Activated CD4-positive, alpha-beta T cell treated with anti-CD3 and anti-CD28 coated beads for 48 hours (primary cell): ENCODE results near the gene IAPP.
"Not testable (repeated sequence)": the region's sequence is repeated elsewhere in the genome, so short reads cannot be mapped to it uniquely, and the experiment has no call there.

Experiments
- DNase-seq: peaks from one replicate; pipeline ENCODE4 v3.0.0-alpha.2; 2020

Gene IAPP

DNA sequence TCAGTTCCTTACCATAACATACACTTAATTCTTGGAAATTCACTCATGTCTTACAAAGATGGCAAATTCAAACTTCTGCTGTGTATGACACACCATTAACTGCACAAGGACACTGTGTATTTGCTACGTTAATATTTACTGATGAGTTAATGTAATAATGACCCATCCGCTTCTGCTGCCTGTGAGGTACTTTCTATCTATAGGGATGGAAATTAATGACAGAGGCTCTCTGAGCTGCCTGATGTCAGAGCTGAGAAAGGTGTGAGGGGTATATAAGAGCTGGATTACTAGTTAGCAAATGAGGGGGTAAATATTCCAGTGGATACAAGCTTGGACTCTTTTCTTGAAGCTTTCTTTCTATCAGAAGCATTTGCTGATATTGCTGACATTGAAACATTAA, at the start of gene IAPP:
IAPP (plus strand) TSS at position 301 of the 400 bp plus-strand sequence. CDS start 450 bp downstream, outside the sequence.
- DNase-seq: no peak

DNA sequence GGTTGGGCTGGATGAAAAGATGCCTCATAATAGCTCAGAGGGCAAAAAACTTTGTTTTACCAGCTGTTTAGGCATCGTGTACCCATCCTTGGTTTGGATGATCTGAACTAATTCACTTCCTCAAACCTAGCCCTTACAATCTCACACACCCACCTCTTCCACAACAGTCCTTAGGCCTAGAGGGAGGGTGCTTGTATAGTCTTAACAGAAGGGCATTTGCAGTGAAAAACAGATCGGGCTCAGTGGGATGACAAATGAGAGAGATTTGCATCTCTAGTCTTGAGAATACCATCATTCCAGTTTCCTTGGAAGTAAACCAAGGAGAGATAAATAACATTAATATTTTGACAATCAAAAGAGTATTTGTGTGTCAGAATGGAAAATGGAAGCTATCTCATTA, 49.0 kb upstream of the IAPP start:
- DNase-seq: no peak

DNA sequence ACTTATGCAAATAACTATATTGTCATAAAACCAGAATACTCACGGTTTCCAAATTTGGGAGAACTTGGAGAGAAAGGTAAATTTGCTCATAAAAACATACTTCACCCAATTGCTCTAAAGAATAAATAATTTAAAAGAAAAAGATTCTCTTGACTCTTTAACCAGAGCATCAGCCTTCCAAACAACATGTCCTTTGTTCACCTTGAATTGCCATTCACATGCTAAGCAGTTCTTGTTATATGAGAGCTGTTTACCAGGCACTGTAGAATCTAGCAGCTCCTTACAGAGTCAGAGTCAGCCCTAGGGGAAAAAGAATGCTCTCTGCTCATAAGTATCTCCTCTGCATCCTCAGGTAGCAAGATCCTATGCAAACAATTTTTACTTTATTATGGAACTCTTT, 48.2 kb upstream of the IAPP start:
- no peak for DNase-seq

DNA sequence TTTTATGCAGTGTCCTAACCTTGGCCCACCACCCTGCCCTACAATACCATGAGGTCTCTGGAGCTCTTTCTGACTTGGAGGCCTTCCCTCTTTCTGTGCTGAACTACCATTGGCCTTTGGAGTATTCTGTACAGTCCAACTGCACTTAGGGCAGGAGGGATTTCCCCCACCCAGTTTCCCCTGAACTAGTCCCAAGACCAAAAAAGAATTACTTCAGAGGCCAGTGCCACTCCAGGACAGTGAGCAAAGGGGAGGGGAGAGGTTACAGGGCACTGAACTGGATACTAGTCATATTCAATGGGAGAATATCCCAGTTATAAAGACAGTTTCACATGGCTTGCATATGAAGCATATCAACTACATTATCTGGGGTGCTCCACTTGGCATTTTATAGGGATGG, 44.1 kb upstream of the IAPP start:
- DNase-seq: no peak

DNA sequence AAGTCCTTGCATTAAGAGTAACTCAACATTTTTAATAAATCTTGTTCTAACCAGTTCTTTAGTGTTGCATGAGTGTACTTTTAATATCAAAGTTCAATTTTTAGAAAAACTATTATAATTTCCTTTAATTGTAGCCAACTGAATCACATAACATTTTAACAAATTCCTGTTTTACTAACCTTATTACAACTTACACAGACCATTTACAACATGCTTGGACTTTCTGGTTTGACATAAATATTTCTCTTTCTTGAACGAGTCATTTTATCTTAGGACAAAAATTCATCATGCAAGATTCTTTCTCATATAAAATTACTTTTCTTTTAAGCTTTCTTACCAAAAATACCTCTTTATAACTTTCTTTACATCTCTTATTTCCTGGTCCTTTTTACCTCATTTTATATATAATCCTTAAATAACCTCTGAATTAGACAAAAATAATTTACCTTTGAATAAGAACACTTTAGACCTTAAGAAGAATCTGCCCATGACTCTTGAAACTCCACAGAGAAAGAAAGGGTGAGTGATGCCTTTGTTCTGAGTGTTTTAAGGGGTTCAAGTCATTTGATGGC, 41.9 kb upstream of the IAPP start:
- DNase-seq: no peak

DNA sequence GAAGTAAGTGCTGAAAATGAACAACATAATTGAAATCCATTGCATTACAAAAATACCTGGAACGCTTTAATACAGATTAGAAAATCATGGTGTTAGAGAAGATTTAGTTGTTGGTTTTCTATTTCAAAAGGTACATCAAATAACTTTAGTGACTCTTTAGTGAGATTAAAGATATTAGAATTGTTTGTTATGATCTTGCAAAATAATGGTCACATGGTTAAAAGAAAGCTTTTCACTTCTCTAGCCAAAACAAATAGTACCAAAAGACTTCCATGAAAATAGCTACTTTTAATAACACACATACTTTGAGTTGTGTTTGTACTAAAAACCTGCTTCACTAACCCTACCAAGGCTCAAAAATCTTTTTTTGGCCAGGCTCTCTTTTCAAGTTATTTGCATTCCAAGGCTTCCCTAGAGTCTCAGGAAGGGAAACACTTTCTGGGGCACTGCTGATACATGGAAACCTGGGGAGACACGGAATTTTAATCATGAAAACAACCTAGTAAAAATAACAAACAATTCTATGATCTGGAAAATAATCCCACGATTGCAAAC, 37.9 kb upstream of the IAPP start, which contains the start of gene SLCO1A2:
SLCO1A2 (minus strand) TSS at position 147 of the 555 bp plus-strand sequence. CDS start 270 bp downstream, outside the sequence.
- no peak for DNase-seq

DNA sequence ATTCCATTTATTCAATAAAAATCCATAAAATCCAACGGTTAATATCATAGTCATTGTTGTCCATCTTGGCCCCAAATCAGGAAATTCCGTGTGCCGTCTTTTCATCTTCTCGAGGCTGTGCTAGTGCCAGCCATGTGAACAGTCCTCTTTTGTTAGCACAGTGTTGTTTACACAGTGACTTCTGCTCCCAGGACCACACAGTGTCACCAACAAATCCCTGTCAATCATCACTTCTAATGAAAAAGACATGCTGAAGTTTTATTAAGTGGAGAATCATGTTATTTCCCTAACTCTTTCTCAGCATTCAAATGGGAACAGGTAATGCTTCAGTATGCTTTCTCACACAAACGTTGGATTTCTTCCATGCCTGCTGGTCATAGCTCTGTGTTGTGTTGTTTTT, 36.0 kb upstream of the IAPP start:
- DNase-seq: no peak

DNA sequence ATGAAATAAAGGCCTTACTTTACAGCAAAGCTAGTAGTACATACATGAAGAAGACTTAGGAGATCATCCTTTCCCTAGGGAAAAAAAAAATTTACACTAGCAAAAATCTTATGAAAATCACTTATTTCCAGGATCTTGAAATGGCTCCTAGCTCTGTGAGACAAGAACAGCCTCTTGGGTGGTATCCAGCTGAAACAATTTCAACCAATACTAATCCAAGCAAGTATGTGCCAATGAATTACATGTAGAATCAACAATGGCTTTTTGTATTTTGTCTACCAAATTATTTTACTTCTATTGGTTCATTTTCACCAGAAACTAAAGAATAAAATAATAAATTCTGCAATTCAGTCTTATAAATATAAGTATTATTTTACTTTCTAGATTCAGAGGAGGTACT, 35.2 kb upstream of the IAPP start:
- DNase-seq: no peak

DNA sequence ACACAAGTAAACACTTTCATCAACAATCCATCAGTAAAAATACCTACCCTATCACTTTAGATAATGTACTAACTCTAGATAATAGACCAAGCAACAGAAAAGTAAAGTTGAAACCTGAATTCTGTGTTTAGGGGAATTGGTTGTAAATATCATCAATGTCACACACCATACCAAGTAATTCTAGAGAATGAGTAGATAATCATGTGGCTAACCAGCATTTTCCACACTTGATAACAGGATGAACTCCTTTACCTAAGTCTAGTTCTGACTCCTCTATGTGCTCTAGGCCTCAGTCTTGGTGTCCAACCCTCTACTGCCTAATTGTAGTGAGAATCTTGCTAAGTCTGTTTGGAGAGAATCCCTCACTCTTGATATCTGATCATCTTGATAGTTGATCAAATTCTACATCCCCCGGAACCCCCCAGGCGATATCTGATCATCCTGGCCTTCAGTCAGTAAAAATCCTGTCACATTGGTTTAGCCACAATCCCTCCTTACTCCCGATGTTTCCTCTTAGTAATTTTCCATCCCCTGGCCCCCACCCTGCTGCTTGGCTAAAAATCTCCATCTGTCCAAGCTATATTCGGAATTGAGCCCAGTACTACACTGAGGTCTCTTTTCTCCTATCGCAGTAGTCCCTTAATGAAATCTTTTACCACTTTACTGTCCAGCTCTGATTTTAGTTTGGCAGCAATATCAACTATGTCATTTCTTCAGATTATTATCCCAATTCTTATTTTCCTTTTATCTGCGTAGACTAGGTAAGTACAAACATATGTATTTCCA, 34.5 kb upstream of the IAPP start:
- DNase-seq: no peak

DNA sequence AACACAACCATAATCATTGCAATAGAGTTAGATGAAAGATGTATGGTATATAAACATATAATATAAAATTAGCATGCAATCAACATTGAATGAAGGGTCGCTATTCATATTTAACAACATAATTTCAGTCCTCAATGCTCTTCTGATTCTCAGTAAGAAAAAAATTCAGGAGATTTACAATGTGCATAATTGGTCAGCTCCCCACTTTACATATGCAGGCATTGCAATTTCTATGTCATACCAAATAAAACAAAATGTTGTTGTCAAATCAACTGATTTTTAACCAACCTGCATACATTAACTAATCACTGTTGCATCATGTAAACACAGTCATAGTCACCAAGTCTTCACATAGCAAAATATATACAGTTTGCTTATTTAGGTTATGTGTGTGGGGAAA, 32.8 kb upstream of the IAPP start:
- DNase-seq: no peak

DNA sequence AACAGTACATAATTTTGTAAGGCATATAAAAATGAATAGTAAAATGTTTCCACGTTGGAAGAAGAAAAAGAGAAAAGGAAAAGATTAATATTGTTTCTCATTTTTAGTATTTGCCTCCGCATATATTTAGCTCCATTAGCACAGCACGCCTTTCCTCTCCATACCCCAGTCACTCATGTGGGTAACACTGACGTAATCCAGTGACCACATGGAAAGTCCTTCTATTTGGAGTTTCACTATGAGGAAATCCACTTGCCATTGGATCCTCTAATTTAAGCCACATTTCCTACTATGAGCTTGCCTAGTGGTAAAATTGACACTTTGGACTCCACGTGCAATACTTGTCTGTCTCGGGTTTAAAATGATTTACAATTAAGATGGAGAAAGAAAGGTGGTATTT, 32.3 kb upstream of the IAPP start:
- no peak for DNase-seq

DNA sequence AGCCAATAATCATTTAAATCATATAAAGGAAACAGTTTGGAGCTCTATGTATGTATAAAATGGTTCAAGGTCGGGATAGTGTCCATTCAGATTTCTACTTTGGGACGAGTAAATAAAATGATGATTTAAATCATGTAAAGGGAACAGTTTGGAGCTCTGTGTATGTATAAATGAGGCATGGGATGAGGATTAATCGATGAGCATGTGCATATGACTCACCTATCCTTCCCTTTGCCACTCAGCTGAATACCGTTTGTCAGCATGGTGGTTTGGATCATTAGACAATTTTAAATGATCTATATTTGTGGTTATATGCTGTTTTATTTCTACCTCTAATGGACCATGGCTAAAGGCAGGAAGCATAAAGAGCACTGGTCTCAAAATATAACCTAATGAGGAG, 30.9 kb upstream of the IAPP start:
- no peak for DNase-seq

DNA sequence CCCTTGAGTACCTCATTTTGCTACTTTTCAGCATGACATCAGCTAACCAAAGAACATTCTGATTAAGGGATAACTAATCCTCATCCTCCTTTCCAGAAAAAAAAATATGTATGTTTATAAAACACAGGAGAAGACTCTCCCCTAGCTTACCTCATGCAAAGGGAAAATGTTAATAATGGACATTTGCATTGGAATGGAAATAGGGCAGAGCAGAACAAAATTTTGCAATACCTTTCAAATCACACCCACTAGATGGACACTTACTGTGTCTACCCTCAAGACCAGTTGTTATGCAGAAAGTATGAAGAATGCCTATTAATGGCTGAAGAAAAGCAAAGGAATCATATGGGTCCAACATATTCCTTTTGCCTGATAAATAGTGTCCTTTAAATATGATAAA, 29.1 kb upstream of the IAPP start:
- DNase-seq: no peak

DNA sequence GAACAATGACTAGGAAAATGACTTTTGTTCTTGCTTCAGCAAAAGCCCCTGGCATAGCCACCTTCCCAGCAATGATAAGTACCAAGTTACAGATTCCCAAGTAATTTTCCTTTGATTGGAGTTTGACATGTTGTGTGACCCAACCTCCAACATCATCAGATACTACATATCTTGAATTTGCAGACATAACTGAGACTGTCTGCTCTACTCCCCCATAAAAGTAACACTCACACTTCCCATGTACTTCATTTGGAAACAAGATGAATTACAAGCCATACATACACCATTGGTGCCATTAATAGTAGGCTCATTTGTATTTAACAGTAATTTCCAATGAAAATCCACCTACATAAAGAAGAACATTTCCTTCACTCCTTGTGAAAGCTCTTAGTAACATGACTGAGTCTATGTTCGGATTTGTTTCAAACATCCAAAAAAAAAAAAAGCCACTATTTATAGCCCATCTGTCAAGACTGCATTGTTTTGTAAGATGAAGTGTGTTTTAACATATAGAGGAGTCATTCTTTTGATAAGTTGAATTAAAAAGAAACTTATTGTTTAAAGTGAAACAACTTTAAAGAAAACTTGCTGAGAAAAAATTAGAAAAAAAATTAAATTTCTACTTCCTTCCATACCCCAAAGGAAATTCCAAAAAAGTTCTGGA, 26.0 kb upstream of the IAPP start:
- no peak for DNase-seq

DNA sequence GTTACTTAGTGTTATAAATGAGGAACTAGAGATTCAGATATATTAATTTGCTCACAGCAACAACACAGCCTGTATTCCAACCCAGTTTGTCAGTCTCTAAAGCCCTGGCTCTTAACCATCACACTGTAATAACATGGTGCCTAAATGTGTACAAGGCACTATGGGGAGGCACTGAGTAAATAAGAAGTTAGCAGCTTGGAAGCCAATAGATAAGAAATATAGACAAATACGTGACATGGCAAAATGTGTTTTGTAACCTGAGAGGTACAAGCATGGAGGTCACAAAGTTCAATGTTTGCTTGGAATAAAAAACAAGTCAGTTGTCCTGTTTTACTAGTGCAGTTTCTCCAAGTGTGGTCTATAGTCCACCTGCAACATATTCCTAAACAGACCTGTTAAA, 21.7 kb upstream of the IAPP start:
- DNase-seq: no peak

DNA sequence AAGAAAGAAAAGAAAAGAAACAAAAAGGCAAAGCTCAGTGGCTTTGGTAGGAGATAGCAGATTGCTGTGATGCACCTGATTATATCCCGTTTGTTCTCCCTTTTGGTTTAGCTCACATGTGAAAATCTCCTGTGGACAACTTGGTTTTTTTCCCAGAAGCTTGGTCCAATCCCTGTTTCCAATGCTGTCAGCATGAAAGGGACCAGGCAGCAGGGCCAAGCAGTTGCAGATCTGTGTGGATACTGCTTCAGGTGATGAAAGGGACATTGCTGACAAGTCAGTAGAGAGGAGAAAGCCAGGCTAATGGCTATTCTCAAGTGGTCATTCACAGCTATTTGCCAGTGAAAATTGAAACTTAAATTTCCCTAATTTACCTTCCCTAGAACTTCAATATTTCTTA, 19.2 kb upstream of the IAPP start:
- no peak for DNase-seq

DNA sequence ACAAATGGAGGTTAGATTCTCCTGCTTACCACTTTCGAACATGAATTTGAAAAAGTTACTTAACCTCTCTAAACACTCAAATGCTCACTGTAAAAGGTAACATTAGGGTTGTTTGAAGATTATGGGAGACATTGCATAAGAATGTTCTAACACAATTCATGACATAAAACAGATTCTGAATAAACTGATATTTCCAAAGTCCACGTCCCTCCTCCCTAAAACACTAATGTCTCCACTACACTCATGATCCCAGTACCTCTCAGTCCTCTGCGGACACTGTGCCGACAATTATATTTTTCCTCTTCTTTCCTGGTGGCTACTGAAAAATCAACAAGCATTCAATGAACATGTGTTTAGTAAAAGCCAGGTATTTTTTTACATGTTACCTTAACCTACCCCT, 18.8 kb upstream of the IAPP start:
- no peak for DNase-seq

DNA sequence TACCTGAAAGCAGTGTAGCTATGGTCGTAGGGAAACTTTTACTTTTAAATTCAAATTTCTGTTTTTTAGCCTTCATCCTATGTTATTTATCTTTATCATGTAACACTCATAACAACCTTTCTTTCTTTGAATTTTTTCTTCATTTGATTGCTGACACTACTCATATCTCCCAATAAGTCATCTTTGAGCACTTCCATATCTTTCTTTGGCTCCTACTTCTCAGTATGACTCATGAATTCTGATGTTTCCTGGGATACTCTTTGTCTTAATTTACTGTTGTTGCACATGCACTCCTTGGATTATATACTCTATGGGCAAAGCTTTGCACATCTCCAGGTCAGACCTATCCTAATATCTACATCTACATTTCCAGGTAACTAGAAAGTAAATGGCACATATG, 18.1 kb upstream of the IAPP start:
- no peak for DNase-seq

DNA sequence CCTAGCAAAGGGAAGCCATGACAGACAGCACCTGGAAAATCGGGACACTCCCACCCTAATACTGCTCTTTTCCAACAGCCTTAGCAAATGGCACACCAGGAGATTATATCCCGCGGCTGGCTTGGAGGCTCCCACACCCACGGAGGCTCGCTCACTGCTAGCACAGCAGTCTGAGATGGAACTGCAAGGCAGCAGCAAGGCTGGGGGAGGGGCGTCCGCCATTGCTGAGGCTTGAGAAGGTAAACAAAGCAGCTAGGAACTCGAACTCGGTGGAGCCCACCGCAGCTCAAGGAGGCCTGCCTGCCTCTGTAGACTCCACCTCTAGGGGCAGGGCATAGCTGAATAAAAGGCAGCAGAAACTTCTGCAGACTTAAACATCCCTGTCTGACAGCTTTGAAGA, 12.1 kb upstream of the IAPP start:
- DNase-seq: not testable (repeated sequence)

DNA sequence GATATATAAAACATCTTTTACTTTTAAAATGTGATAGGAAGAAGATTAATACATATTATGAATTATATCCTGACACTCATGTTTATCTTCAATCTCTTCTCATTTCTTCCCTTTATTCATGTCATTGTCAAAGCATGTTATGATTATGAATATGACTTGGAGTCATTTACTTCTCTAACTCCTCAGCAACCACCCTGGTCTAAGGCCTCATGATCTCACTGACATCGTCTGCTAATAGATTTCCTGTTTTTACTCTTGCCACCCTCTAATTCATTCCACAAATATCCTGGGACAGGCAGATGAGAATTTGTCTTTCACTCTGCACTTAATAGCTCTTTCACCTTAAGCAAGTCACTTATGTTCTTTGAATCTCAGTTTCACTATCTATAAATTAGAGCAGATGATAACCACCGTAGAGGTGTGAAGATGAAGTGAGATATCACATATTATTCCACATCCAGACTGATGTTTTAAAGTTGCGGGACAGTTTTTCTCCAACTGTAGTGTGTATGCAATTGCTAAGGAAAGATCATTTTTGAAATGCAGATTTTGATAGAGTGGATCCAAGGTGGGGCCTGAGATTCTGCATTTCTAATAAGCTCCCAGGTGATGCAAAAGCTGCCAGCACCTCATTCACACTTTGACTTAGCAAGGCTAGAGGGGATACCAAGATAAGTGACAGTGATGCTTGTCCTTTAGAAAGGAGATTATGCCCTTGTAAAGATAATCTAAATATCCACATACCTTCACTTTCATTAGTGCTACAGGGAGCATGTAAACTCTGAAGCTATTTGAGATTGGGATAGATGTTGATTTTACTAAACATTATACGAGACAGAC, 3.3 kb upstream of the IAPP start:
- no peak for DNase-seq

DNA sequence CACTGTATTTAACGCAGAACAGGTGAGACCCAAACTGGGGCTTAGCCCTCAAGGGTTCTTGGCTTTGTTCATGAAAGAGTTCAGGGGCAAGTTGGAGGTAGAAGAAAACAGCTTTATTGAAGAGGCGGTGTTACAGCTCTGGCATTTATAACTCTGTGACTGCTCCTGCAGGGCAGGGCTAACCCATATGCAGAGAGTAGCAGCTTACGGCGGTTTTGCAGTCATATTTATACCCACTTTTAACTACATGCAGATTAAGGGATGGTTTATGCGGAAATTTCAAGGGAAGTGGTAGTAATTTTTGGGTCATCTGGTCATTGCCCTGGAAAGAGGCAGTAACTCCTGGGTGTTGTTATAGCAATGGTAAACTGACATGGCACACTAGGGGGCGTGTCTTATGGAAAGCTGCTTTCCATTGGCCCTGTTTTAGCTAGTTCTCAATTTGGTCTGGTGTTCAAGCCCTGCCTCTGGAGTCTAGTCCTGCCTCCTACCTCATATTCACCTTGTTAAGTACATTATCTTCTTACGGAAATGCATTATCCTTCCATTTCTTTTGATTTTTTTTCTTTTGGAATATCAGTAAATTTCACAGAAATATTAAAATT, 1.8 kb upstream of the IAPP start:
- no peak for DNase-seq

DNA sequence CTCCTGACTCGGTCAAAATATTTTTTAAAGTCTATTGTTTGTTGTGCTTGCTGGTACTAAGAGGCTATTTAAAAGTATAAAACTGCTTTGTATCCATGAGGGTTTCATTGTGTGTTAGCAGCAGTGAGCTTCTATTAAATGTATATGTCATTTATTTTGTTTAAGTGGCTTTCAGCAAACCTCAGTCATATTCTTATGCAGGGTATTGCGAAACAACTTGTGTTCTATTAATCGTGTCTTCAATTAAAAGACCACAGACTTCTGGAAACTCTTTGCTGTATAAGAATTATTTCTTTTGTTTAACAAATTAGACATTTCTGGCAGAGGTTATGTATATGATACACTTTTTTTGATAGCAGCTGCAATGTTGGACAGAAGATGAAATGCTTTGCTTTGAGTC, 6.5 kb downstream of the IAPP start:
- no peak for DNase-seq

DNA sequence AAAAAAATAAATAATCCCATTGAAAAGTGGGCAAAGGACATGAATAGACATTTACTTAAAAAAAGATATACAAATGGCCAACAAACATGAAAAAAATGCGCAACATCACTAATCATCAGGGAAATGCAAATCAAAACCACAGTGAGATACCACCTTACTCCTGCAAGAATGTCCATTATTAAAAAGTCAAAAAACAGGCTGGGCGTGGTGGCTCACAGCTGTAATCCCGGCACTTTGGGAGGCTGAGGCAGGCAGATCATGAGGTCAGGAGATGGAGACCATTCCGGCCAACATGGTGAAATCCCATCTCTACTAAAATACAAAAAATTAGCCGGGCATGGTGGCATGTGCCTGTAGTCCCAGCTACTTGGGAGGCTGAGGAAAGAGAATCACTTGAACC, 8.6 kb downstream of the IAPP start:
- DNase-seq: not testable (repeated sequence)
